GM23248 (cell line): ENCODE results near the gene MRAS. TPM values are rescaled to one million over a fixed set of nuclear protein-coding genes. Genes with fewer than 3 reads are reported as not detected.
"Not testable (repeated sequence)": the region's sequence is repeated elsewhere in the genome, so short reads cannot be mapped to it uniquely, and the experiment has no call there.

Experiments
- DNase-seq: peaks from one replicate; pipeline ENCODE4 v3.0.0-alpha.2; 2015
- H2AFZ ChIP-seq: fragments of 200-600 bp; sonication (generic); 2 replicates; pipeline ENCODE4 v1.6.1; 2016; ENCODE audit warnings: antibody characterized with exemption
- H3F3A ChIP-seq: fragments of 200-600 bp; sonication (generic); 2 replicates; pipeline ENCODE4 v1.6.1; 2016; ENCODE audit warnings: mild to moderate bottlenecking, antibody characterized with exemption, mixed run types; ENCODE audit not compliant: insufficient read depth
- H3K27ac ChIP-seq: fragments of 200-600 bp; sonication (generic); 2 replicates; pipeline ENCODE4 v1.5.1; 2016; ENCODE audit warnings: mild to moderate bottlenecking
- H3K27me3 ChIP-seq: fragments of 200-600 bp; sonication (generic); replicated peaks from 2 replicates; pipeline ENCODE4 v1.6.1; 2016; ENCODE audit warnings: mild to moderate bottlenecking; ENCODE audit not compliant: insufficient read depth
- H3K36me3 ChIP-seq: fragments of 200-600 bp; sonication (generic); 2 replicates; pipeline ENCODE4 v1.6.1; 2016; ENCODE audit warnings: low read depth, mild to moderate bottlenecking
- H3K4me1 ChIP-seq: fragments of 200-600 bp; sonication (generic); 2 replicates; pipeline ENCODE4 v1.6.1; 2016; ENCODE audit warnings: mild to moderate bottlenecking; ENCODE audit not compliant: insufficient read depth
- H3K4me2 ChIP-seq: fragments of 200-600 bp; sonication (generic); one replicate; pipeline ENCODE4 v1.6.1; 2016; ENCODE audit warnings: mild to moderate bottlenecking; ENCODE audit not compliant: unreplicated experiment
- H3K4me3 ChIP-seq: fragments of 200-600 bp; sonication (generic); 2 replicates; pipeline ENCODE4 v1.5.1; 2016; ENCODE audit warnings: mild to moderate bottlenecking
- H3K79me2 ChIP-seq: fragments of 200-600 bp; sonication (generic); 2 replicates; pipeline ENCODE4 v1.6.1; 2016; ENCODE audit warnings: mild to moderate bottlenecking; ENCODE audit not compliant: insufficient read depth
- H3K9ac ChIP-seq: fragments of 200-600 bp; sonication (generic); 2 replicates; pipeline ENCODE4 v1.6.1; 2016; ENCODE audit warnings: mild to moderate bottlenecking
- H3K9me2 ChIP-seq: fragments of 200-600 bp; sonication (generic); 2 replicates; pipeline ENCODE4 v1.6.1; 2016; ENCODE audit warnings: mixed run types, mild to moderate bottlenecking, moderate library complexity; ENCODE audit not compliant: insufficient read depth
- H3K9me3 ChIP-seq: fragments of 200-600 bp; sonication (generic); one replicate; pipeline ENCODE4 v1.6.1; 2017; ENCODE audit warnings: low read depth
- H4K20me1 ChIP-seq: fragments of 200-600 bp; sonication (generic); 2 replicates; pipeline ENCODE4 v1.6.0; 2016; ENCODE audit not compliant: insufficient read depth
- EZH2 ChIP-seq: fragments of 200-600 bp; sonication (generic); IDR thresholded peaks from 2 replicates; pipeline ENCODE4 v1.6.1; 2018; ENCODE audit warnings: antibody characterized with exemption, mild to moderate bottlenecking; ENCODE audit not compliant: insufficient read depth, poor library complexity, severe bottlenecking
- EZH2phosphoT487 ChIP-seq: fragments of 200-600 bp; sonication (generic); IDR thresholded peaks from 2 replicates; pipeline ENCODE4 v1.6.1; 2018; ENCODE audit warnings: antibody characterized with exemption, moderate library complexity, mild to moderate bottlenecking, low read depth; ENCODE audit not compliant: insufficient read depth
- WGBS, 2 experiments: methylation state at CpG; one replicate each; pipeline ENCODE4 v1.1.6; 2015 to 2017; ENCODE audit warnings: low lambda C conversion rate in 2 of 2, low coverage in 1 of 2; ENCODE audit errors: missing lambda C conversion rate in 2 of 2; 5-methylcytosine and 5-hydroxymethylcytosine counted together
- in situ Hi-C: fragments of 300-500 bp; cut with MboI; formaldehyde crosslinking; loops from 2 replicates; pipeline ENCODE4 v1.15.0; 2020
- polyA plus RNA-seq: library from polyadenylated mRNA; unstranded; fragments of >200 nt; fragmentation: Nextera tagmentation; extraction: Ambion mirVana; gene quantifications from 2 replicates; pipeline ENCODE4 v1.2.1, GENCODE V29; 2016
- total RNA-seq: library from RNA; depleted of rRNA; stranded (reverse); fragments of >200 nt; shearing (Covaris generic); gene quantifications from 2 replicates; pipeline ENCODE4 v1.2.3, GENCODE V29; 2014

The MRAS gene
- total and polyA plus RNA-seq, 2 experiments from 2014 or later: 54.9 to 65.1 TPM

- no peaks in the 10 kb centered on the region for H3K36me3 ChIP-seq
- DNase-seq: no peak
- no peak for TF ChIP-seq EZH2
- no peak for TF ChIP-seq EZH2phosphoT487
- H3K4me3 ChIP-seq: no peak overlapping the region
- in situ Hi-C loops: no loop called here
- no peak overlapping the region for H3K27ac ChIP-seq
- H3K9ac ChIP-seq: no peak overlapping the region
- no peaks in the 10 kb centered on the region for H3K9me2 ChIP-seq
- no peaks in the 10 kb centered on the region for H3F3A ChIP-seq
- no peaks in the 10 kb centered on the region for H3K4me1 ChIP-seq
- 53 to 82% methylated on average over 1 of the region's 1 CpG for WGBS, 2 experiments
- no peak overlapping the region for H3K4me2 ChIP-seq
- no peaks in the 10 kb centered on the region for H3K27me3 ChIP-seq
- no peaks in the 10 kb centered on the region for H3K9me3 ChIP-seq
- H3K79me2 ChIP-seq: no peaks in the 10 kb centered on the region
- no peaks in the 10 kb centered on the region for H4K20me1 ChIP-seq
- H2AFZ ChIP-seq: no peak overlapping the region
These were observed 74.9 kb downstream of the MRAS start for GRCh38 chr3:138423316-138423715.

DNA sequence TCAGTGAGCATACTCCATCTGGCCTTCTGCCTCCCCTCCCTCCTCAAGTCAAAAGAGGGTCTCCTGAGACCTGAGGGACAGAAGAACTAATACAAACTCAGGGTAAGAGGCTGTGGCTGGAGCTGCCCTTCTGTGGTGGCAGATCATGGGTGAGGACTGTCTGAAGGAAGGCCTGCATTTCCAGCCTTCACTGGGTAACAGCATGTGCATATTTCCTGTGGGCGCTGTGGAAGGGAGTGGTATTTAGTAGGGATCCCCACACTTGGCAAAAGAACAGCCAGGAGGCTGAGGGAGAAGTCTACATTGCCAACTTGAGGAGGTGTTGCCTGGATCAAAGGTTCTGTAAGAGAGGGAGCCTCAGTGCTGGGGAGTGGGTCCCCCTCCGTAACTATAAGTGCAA lies 75.9 kb downstream of the MRAS start:
- Histone ChIP-seq H3K27ac (no peak overlapping the region), H3K4me3 (no peak overlapping the region), H3K4me2 (no peak overlapping the region), H2AFZ (no peak overlapping the region), H3K9me2 (no peaks in the 10 kb centered on the region), H3F3A (no peaks in the 10 kb centered on the region), H3K9me3 (no peaks in the 10 kb centered on the region), H3K36me3 (no peaks in the 10 kb centered on the region), H3K27me3 (no peaks in the 10 kb centered on the region), H3K9ac (no peak overlapping the region), H3K79me2 (no peaks in the 10 kb centered on the region), H3K4me1 (no peaks in the 10 kb centered on the region), H4K20me1 (no peaks in the 10 kb centered on the region)
- in situ Hi-C loops: no loop called here
- TF ChIP-seq EZH2phosphoT487: no peak
- TF ChIP-seq EZH2: no peak
- WGBS, 2 experiments: 91 to 92% methylated on average over 2 of the region's 2 CpGs
- no peak for DNase-seq

- Histone ChIP-seq H3K36me3 (no peaks in the 10 kb centered on the region), H3K9me3 (no peaks in the 10 kb centered on the region), H3K9ac (no peak overlapping the region), H3K79me2 (no peaks in the 10 kb centered on the region), H4K20me1 (no peaks in the 10 kb centered on the region), H3K27me3 (no peaks in the 10 kb centered on the region), H2AFZ (no peak overlapping the region), H3K4me1 (no peaks in the 10 kb centered on the region), H3F3A (no peaks in the 10 kb centered on the region), H3K9me2 (no peaks in the 10 kb centered on the region), H3K27ac (no peak overlapping the region), H3K4me3 (no peak overlapping the region), H3K4me2 (no peak overlapping the region)
- 47 to 51% methylated on average over 3 of the region's 3 CpGs for WGBS, 2 experiments
- DNase-seq: peak; percentile 50
- in situ Hi-C loops: no loop called here
- TF ChIP-seq EZH2 (no peak), EZH2phosphoT487 (no peak)
These were observed 77.8 kb downstream of the MRAS start for GRCh38 chr3:138426211-138426610.

GRCh38 chr3:138426754-138427153 lies 78.4 kb downstream of the MRAS start:
- H4K20me1 ChIP-seq, H3K9me2 ChIP-seq, DNase-seq, H2AFZ ChIP-seq, H3K9me3 ChIP-seq, H3K27me3 ChIP-seq, H3K27ac ChIP-seq, H3K4me1 ChIP-seq, H3F3A ChIP-seq, in situ Hi-C loops, H3K9ac ChIP-seq, H3K4me2 ChIP-seq, H3K36me3 ChIP-seq, H3K4me3 ChIP-seq, H3K79me2 ChIP-seq: not testable (repeated sequence)
- WGBS, 2 experiments: 95 to 98% methylated on average over 4 of the region's 4 CpGs

DNA sequence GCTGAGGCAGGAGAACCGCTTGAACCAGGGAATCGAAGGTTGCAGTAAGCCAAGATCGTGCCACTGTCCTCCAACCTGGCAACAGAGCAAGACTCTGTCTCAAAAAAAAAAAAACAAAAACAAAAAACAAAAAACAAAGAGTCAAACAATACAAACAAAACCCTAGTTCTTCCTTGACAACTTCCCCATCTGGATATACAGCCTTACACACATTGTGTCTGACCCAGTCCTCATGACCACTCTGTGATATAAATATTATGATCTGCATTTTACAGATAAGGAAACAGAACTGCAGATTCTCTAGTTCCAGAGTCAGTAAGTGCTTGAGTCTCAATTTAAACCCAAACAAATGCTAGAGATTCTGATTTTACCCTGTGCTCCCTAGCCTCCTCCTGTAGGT lies 81.3 kb downstream of the MRAS start:
- Histone ChIP-seq H3K27ac (no peak overlapping the region), H3K9me3 (no peaks in the 10 kb centered on the region), H3K4me3 (no peak overlapping the region), H3K9me2 (no peaks in the 10 kb centered on the region), H3K27me3 (peaks cover 14% of the 10 kb centered on the region), H3K36me3 (no peaks in the 10 kb centered on the region), H2AFZ (no peak overlapping the region), H3F3A (no peaks in the 10 kb centered on the region), H3K4me2 (no peak overlapping the region), H3K9ac (no peak overlapping the region), H3K4me1 (no peaks in the 10 kb centered on the region), H3K79me2 (no peaks in the 10 kb centered on the region), H4K20me1 (no peaks in the 10 kb centered on the region)
- WGBS, 2 experiments: 83 to 86% methylated on average over 3 of the region's 3 CpGs
- no peak for DNase-seq
- TF ChIP-seq EZH2 (no peak), EZH2phosphoT487 (no peak)
- in situ Hi-C loops: no loop called here
